Left lung (tissue), 10 donors: ENCODE data around the gene CEL. TPM values are rescaled to one million over a fixed set of nuclear protein-coding genes. Genes with fewer than 3 reads are reported as not detected.

Source experiments
- ATAC-seq: fragments of 200-7000 bp; cut with Tn5 transposase; one replicate; pipeline ENCODE4 v1.9.1; 2020; ENCODE audit warnings: moderate library complexity
- DNase-seq, 4 donors: peaks; one replicate each; pipeline ENCODE4 v3.0.0-alpha.2; 2013 to 2020
- H3K27ac ChIP-seq, 2 donors: fragments of 200-600 bp; sonication (generic) in 1 of 2; one replicate each; pipeline versions ENCODE4 v1.5.0 to v1.8.0; 2020 to 2021
- H3K27me3 ChIP-seq, 2 donors: fragments of 200-600 bp; sonication (generic) in 1 of 2; one replicate each; pipeline versions ENCODE4 v1.5.0 to v1.8.0; 2020 to 2021
- H3K36me3 ChIP-seq, 2 donors: fragments of 200-600 bp; sonication (generic) in 1 of 2; one replicate each; pipeline versions ENCODE4 v1.5.0 to v1.8.0; 2020 to 2021
- H3K4me1 ChIP-seq, 2 donors: fragments of 200-600 bp; one replicate each; pipeline ENCODE4 v1.8.0; 2021
- H3K4me3 ChIP-seq, 2 donors: fragments of 200-600 bp; sonication (generic) in 1 of 2; one replicate each; pipeline versions ENCODE4 v1.5.0 to v1.8.0; 2020 to 2021; ENCODE audit warnings: mild to moderate bottlenecking in 1 of 2
- H3K9me3 ChIP-seq, 2 donors: fragments of 200-600 bp; sonication (generic) in 1 of 2; one replicate each; pipeline versions ENCODE4 v1.5.0 to v1.8.0; 2020 to 2021
- intact Hi-C, 2 donors: fragments of 100-400 bp; cut with DNase I; formaldehyde crosslinking; loops; one replicate each; pipeline versions ENCODE4 v1.11.2 to v1.14.2; 2022
- polyA plus RNA-seq, 6 donors: library from polyadenylated mRNA; unstranded; fragments of 120-200 nt; gene quantifications; one replicate each; pipeline ENCODE4 v1.2.1, GENCODE V29; 2013; ENCODE audit not compliant: insufficient read length in 6 of 6
- total RNA-seq, 2 donors: library from RNA; stranded (reverse); fragmentation: NEBNext Ultra II Directional; extraction: Animal tissue kit (Norgen Biotek cat#: 25700); gene quantifications; one replicate each; pipeline ENCODE4 v1.2.1, GENCODE V29; 2021
- TF ChIP-seq, protein P1 (sequence below), 2 donors: fragments of 200-600 bp; sonication (generic) in 1 of 2; IDR thresholded peaks; one replicate each; pipeline versions ENCODE4 v1.5.0 to v1.8.0; 2021; ENCODE audit warnings: antibody characterized with exemption in 2 of 2
- donor health status: DM: no; HTN: yes; CAD: no.
- donor health status: DM: no; HTN: no; CAD: no.

CEL gene
- total and polyA plus RNA-seq, 8 donors: 0.47 to 2.6 (median 2.0) TPM

- DNase-seq (no peak), ATAC-seq (no peak)
- H3K36me3 ChIP-seq: peaks cover 0 to 53% of the 10 kb centered on the region in 2 donors
- no peaks in the 10 kb centered on the region for H3K9me3 ChIP-seq
- no peaks in the 10 kb centered on the region for H3K4me1 ChIP-seq
- intact Hi-C loops: loop anchor here in 1 of 2 donors (5.0 kb wide), 1 partner anchor 105 kb away; no protein-coding TSS in a partner anchor
- no peaks in the 10 kb centered on the region for H3K27me3 ChIP-seq
- no peak overlapping the region for H3K27ac ChIP-seq
- TF ChIP-seq, protein P1, sequence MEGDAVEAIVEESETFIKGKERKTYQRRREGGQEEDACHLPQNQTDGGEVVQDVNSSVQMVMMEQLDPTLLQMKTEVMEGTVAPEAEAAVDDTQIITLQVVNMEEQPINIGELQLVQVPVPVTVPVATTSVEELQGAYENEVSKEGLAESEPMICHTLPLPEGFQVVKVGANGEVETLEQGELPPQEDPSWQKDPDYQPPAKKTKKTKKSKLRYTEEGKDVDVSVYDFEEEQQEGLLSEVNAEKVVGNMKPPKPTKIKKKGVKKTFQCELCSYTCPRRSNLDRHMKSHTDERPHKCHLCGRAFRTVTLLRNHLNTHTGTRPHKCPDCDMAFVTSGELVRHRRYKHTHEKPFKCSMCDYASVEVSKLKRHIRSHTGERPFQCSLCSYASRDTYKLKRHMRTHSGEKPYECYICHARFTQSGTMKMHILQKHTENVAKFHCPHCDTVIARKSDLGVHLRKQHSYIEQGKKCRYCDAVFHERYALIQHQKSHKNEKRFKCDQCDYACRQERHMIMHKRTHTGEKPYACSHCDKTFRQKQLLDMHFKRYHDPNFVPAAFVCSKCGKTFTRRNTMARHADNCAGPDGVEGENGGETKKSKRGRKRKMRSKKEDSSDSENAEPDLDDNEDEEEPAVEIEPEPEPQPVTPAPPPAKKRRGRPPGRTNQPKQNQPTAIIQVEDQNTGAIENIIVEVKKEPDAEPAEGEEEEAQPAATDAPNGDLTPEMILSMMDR (IDR thresholded peaks at IDR 0.05): no peak
- H3K4me3 ChIP-seq: no peak overlapping the region
These were observed 19.8 kb upstream of the CEL start for GRCh38 chr9:133041958-133042357.

- intact Hi-C loops: loop anchor here in 1 of 2 donors (5.0 kb wide), 1 partner anchor 105 kb away; no protein-coding TSS in a partner anchor
- Histone ChIP-seq H3K4me1 (no peaks in the 10 kb centered on the region), H3K9me3 (no peaks in the 10 kb centered on the region), H3K36me3 (peaks cover 0 to 60% of the 10 kb centered on the region in 2 donors), H3K27me3 (no peaks in the 10 kb centered on the region), H3K4me3 (no peak overlapping the region), H3K27ac (no peak overlapping the region)
- ATAC-seq: no peak
- DNase-seq: no peak
- TF ChIP-seq, protein P1 (IDR thresholded peaks at IDR 0.05): no peak
These were observed 19.1 kb upstream of the CEL start for GRCh38 chr9:133042676-133043075.

- H3K4me3 ChIP-seq: no peak overlapping the region
- ATAC-seq: no peak
- TF ChIP-seq, protein P1 (IDR thresholded peaks at IDR 0.05): no peak
- no peaks in the 10 kb centered on the region for H3K4me1 ChIP-seq
- peaks cover 0 to 69% of the 10 kb centered on the region in 2 donors for H3K36me3 ChIP-seq
- no peaks in the 10 kb centered on the region for H3K27me3 ChIP-seq
- intact Hi-C loops: loop anchor here in 1 of 2 donors (5.0 kb wide), 1 partner anchor 104 kb away; no protein-coding TSS in a partner anchor
- peak in 1 of 4 donors; percentile 51 for DNase-seq
- no peaks in the 10 kb centered on the region for H3K9me3 ChIP-seq
- H3K27ac ChIP-seq: no peak overlapping the region
These were observed 18.2 kb upstream of the CEL start for GRCh38 chr9:133043449-133044035.

DNA sequence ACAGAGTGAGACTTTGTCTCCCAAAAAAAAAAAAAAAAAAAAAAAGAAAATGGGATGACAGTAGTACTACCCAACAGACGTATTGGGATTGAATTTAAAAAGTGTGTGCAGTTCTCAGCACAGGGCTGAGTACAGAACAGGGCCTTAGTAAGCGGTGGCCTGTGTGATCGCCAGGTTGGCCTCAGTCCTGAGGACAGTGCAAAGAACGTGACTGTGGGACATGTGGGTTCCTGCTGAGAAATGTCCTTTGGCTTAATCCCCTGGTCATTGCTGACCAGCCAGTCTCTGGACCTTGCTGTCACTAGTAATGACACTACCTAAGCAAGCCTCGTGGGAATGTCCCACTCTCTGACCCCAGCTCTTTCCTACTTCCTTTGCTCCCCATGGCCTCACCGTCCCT is 17.7 kb upstream of the CEL start:
- TF ChIP-seq, protein P1 (IDR thresholded peaks at IDR 0.05): no peak
- H3K27ac ChIP-seq: no peak overlapping the region
- ATAC-seq: no peak
- H3K36me3 ChIP-seq: peaks cover 0 to 75% of the 10 kb centered on the region in 2 donors
- no peaks in the 10 kb centered on the region for H3K27me3 ChIP-seq
- H3K4me1 ChIP-seq: no peaks in the 10 kb centered on the region
- DNase-seq: no peak
- H3K9me3 ChIP-seq: no peaks in the 10 kb centered on the region
- no peak overlapping the region for H3K4me3 ChIP-seq
- intact Hi-C loops: loop anchor here in 1 of 2 donors (5.0 kb wide), 1 partner anchor 103 kb away; no protein-coding TSS in a partner anchor

- TF ChIP-seq, protein P1 (IDR thresholded peaks at IDR 0.05): no peak
- no peaks in the 10 kb centered on the region for H3K27me3 ChIP-seq
- H3K36me3 ChIP-seq: peaks cover 0 to 79% of the 10 kb centered on the region in 2 donors
- ATAC-seq (no peak), DNase-seq (no peak)
- H3K27ac ChIP-seq: no peak overlapping the region
- intact Hi-C loops: loop anchor here in 1 of 2 donors (5.0 kb wide), 1 partner anchor 103 kb away; no protein-coding TSS in a partner anchor
- no peak overlapping the region for H3K4me3 ChIP-seq
- H3K4me1 ChIP-seq: no peaks in the 10 kb centered on the region
- no peaks in the 10 kb centered on the region for H3K9me3 ChIP-seq
These were observed 17.1 kb upstream of the CEL start for GRCh38 chr9:133044661-133045060.
